Pancreas (tissue), 10 donors: ENCODE data around the gene CFAP97. TPM values are rescaled to one million over a fixed set of nuclear protein-coding genes. Genes with fewer than 3 reads are reported as not detected.

Source experiments
- ATAC-seq, 4 donors: fragments of 200-7000 bp; cut with Tn5 transposase; one replicate each; pipeline versions ENCODE4 v1.8.0 to v1.9.1; 2020; ENCODE audit warnings: mild to moderate bottlenecking in 4 of 4, moderate library complexity in 4 of 4
- DNase-seq, 6 donors: peaks; one replicate each; pipeline ENCODE4 v3.0.0-alpha.2; 2020
- FAIRE-seq: peaks from 2 replicates; lab custom pipeline; 2012; peaks lifted over from hg19 to GRCh38; lab: Jason Lieb, UNC
- H3K27ac ChIP-seq, 4 donors: fragments of 200-600 bp; sonication (generic); 1 replicate in 3 of 4; 2 replicates in 1 of 4; pipeline versions ENCODE4 v1.5.0 to v1.8.0; 2020
- H3K27me3 ChIP-seq, 4 donors: fragments of 200-600 bp; one replicate each; pipeline ENCODE4 v1.8.0; 2021
- H3K36me3 ChIP-seq, 3 donors: fragments of 200-600 bp; sonication (generic) in 1 of 3; one replicate each; pipeline versions ENCODE4 v1.5.0 to v1.8.0; 2020 to 2021
- H3K4me1 ChIP-seq, 3 donors: fragments of 200-600 bp; one replicate each; pipeline ENCODE4 v1.8.0; 2021
- H3K4me3 ChIP-seq, 4 donors: fragments of 200-600 bp; sonication (generic) in 2 of 4; one replicate each; pipeline versions ENCODE4 v1.5.0 to v1.8.0; 2020 to 2021
- H3K9me3 ChIP-seq, 4 donors: fragments of 200-600 bp; one replicate each; pipeline ENCODE4 v1.8.0; 2021
- WGBS, 2 donors: extraction: QIAGEN DNeasy Blood & Tissue Kit; methylation state at CpG; one replicate each; pipeline ENCODE4 v1.1.7; 2013; 5-methylcytosine and 5-hydroxymethylcytosine counted together
- intact Hi-C, 3 donors: fragments of 100-400 bp; cut with DNase I; formaldehyde crosslinking; loops; one replicate each; pipeline versions ENCODE4 v1.11.1 to v1.14.2; 2022
- polyA plus RNA-seq, 2 donors: library from polyadenylated mRNA; stranded (reverse); fragments of 200-250 nt; gene quantifications; one replicate each; pipeline ENCODE4 v1.2.3, GENCODE V29; 2013
- total RNA-seq, 6 donors: library from RNA; stranded (reverse); fragmentation: NEBNext Ultra II Directional in 4 of 6; extraction: Animal tissue kit (Norgen Biotek cat#: 25700) in 4 of 6; gene quantifications; one replicate each; pipeline versions ENCODE4 v1.2.1 to v1.2.4, GENCODE V29; 2021 to 2023
- TF ChIP-seq, protein P1 (sequence below), 4 donors: fragments of 200-600 bp; sonication (generic) in 3 of 4; IDR thresholded peaks; one replicate each; pipeline versions ENCODE4 v1.5.0 to v1.8.0; 2021; ENCODE audit warnings: antibody characterized with exemption in 4 of 4
- donor health status: healthy with polysubstance abuse.
- donor health status: DM: no; HTN: no; CAD: no; lungs with moderate emphysema.
- donor health status: DM: no; HTN: no; CAD: no.
- donor health status: control.
- donor health status: control.
- donor health status: Bipolar disorder and iron deficiency.
- donor health status: DM: yes; HTN: yes; CAD: no.
- donor health status: DM: no; HTN: no; CAD: no.
- donor health status: DM: no; HTN: no; CAD: no.
- donor health status: DM: yes; HTN: yes; CAD: no.

Gene CFAP97
- total and polyA plus RNA-seq, 8 donors, result 3.4 to 19.2 (median 14.4) TPM

- Histone ChIP-seq H3K4me1 (no peaks in the 10 kb centered on the region), H3K27me3 (no peaks in the 10 kb centered on the region), H3K36me3 (peaks cover 0 to 10% (median 0%) of the 10 kb centered on the region in 3 donors), H3K9me3 (no peaks in the 10 kb centered on the region), H3K4me3 (no peak overlapping the region), H3K27ac (no peak overlapping the region)
- TF ChIP-seq, protein P1, sequence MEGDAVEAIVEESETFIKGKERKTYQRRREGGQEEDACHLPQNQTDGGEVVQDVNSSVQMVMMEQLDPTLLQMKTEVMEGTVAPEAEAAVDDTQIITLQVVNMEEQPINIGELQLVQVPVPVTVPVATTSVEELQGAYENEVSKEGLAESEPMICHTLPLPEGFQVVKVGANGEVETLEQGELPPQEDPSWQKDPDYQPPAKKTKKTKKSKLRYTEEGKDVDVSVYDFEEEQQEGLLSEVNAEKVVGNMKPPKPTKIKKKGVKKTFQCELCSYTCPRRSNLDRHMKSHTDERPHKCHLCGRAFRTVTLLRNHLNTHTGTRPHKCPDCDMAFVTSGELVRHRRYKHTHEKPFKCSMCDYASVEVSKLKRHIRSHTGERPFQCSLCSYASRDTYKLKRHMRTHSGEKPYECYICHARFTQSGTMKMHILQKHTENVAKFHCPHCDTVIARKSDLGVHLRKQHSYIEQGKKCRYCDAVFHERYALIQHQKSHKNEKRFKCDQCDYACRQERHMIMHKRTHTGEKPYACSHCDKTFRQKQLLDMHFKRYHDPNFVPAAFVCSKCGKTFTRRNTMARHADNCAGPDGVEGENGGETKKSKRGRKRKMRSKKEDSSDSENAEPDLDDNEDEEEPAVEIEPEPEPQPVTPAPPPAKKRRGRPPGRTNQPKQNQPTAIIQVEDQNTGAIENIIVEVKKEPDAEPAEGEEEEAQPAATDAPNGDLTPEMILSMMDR (IDR thresholded peaks at IDR 0.05), result no peak
- intact Hi-C loops, result no loop called here
- ATAC-seq (peak in 1 of 4 donors; percentile 47), FAIRE-seq (no peak), DNase-seq (no peak)
- 80% methylated on average over 9 of the region's 9 CpGs for WGBS, 2 donors
Observed at GRCh38 chr4:185194924-185195888, 8.6 kb downstream of the CFAP97 start.

- DNase-seq (no peak), ATAC-seq (no peak), FAIRE-seq (no peak)
- H3K36me3 ChIP-seq, result peaks cover 0 to 14% (median 0%) of the 10 kb centered on the region in 3 donors
- H3K9me3 ChIP-seq, result no peaks in the 10 kb centered on the region
- WGBS, 2 donors, result 80 to 88% methylated on average over 1 of the region's 1 CpG
- intact Hi-C loops, result no loop called here
- TF ChIP-seq, protein P1 (IDR thresholded peaks at IDR 0.05), result no peak
- H3K27ac ChIP-seq, result no peak overlapping the region
- no peaks in the 10 kb centered on the region for H3K4me1 ChIP-seq
- H3K27me3 ChIP-seq, result no peaks in the 10 kb centered on the region
- no peak overlapping the region for H3K4me3 ChIP-seq
Observed at GRCh38 chr4:185192059-185192458, 11.7 kb downstream of the CFAP97 start.

DNA sequence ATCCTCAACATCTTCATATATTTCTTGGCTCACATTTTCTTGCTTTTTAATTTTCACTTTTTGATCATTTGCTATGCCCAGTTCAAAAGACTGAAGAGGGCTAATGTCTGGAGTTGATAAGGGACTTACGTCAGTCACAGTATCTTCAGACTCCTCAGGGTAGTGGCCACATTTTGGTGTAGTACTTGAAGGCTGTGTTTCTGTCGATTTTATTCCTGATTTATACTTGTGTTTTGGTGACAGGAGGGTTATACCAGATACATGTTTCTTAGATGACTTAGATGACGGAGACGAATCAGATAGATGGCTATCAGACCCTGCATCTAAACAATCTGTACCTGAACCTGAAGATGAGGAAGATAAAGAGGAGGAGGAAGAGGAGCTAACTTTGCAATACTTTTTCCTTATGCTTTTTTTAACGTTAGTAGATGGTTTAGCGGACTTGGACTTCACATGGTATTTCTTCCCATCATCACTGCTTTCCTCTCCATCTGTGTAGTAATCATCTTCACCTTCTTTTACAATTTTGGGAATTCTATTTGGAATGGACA is 13.4 kb downstream of the CFAP97 start:
- no peaks in the 10 kb centered on the region for H3K9me3 ChIP-seq
- H3K27ac ChIP-seq, result no peak overlapping the region
- peaks cover 0 to 14% (median 0%) of the 10 kb centered on the region in 3 donors for H3K36me3 ChIP-seq
- no peak overlapping the region for H3K4me3 ChIP-seq
- ATAC-seq (no peak), DNase-seq (no peak), FAIRE-seq (no peak)
- H3K4me1 ChIP-seq, result no peaks in the 10 kb centered on the region
- 82 to 91% methylated on average over 6 of the region's 6 CpGs for WGBS, 2 donors
- H3K27me3 ChIP-seq, result no peaks in the 10 kb centered on the region
- TF ChIP-seq, protein P1 (IDR thresholded peaks at IDR 0.05), result no peak
- intact Hi-C loops, result no loop called here

DNA sequence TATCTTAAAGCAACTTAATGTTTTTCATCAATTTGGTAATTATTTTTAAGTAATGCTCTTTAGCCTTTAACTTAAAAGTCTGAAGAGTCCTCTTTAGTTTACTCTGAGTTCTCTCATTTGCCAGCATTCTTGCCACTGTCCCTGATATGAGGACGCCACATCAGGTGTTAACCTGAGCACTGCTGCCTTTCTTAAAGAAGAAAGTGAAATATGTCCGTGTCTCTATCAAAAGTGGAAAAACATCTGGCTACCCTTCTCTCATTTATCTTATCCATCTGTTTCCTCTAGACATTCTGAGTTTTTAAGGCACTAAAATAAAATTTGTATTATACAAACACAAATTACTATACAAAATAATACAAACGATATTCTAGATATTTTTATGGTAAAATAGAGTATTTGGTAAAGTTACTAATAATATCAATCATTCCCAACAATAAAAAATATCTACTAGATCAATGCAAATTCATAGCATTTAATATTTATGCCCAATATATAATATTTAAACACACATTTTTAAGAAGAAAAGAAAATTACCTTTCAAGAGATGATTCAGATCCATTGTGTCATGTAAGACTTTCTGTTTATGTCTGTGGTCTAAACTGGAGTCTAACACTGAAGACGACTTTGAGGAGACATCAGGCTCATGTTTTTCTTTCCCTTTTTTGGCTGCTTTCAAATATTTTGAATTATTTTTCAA is 14.0 kb downstream of the CFAP97 start:
- peaks cover 0 to 14% (median 0%) of the 10 kb centered on the region in 3 donors for H3K36me3 ChIP-seq
- no peak for ATAC-seq
- TF ChIP-seq, protein P1 (IDR thresholded peaks at IDR 0.05), result no peak
- H3K4me1 ChIP-seq, result no peaks in the 10 kb centered on the region
- H3K4me3 ChIP-seq, result no peak overlapping the region
- peak; percentile 85 for FAIRE-seq
- H3K9me3 ChIP-seq, result no peaks in the 10 kb centered on the region
- 58 to 61% methylated on average over 4 of the region's 4 CpGs for WGBS, 2 donors
- no peak overlapping the region for H3K27ac ChIP-seq
- DNase-seq, result no peak
- H3K27me3 ChIP-seq, result no peaks in the 10 kb centered on the region
- intact Hi-C loops, result no loop called here
